Cardiac fibroblast (primary cell): ENCODE results near the gene SPATA46.

Experiments
- DNase-seq, 2 donors: peaks; one replicate each; pipeline versions ENCODE4 v3.0.0 to v3.0.0-alpha.2; 2010; ENCODE audit warnings: low read depth in 2 of 2
- H3K4me3 ChIP-seq, 2 donors: replicated peaks in 1 of 2; 1 replicate in 1 of 2; 2 replicates in 1 of 2; pipeline ENCODE4 v1.5.1; 2011; ENCODE audit warnings: low read depth in 2 of 2, low read length in 2 of 2, mild to moderate bottlenecking in 2 of 2, moderate library complexity in 1 of 2
- TF ChIP-seq, protein P1 (sequence below): IDR thresholded peaks from one replicate; pipeline ENCODE4 v1.5.1; 2011; ENCODE audit warnings: low read depth, mild to moderate bottlenecking, low read length, inconsistent platforms

The SPATA46 gene

DNA sequence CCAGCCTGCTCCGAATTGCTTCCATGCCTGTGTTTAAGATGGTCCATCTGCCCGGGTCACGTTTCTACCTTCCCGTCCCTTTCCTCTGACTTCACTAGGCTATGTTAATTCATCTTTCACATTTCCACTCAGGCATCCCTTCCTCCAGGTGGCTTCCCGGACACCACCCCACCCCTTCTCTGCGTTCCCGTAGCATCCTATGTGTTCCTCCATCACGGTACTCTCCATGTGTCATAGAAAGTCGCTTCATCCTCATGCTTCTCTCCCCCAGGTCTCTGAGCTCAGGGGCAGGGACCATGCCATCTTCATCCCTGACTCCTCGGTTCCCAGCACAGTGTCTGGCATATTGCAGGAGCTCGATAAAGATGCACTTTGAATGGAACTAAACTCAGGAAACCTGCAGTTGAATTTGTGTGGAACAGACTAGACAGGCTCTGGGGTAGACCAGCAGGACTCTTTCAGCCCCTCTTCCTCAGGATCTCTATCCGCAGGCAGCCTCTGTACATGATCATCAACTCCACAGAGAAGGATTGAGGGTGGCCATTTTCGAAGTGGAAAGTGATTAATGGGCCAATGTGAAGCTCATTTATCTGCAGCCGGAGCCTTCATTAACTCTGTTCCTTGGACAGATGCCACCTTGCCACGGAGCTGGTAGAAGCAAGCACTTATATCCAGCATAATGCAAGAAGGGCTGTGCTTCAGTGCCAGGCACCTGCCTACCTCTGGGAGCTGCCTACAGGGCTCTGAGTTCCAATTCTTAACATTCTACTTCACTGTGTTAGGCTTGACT, 13.9 kb upstream of the SPATA46 start:
- no peak for DNase-seq
- TF ChIP-seq, protein P1, sequence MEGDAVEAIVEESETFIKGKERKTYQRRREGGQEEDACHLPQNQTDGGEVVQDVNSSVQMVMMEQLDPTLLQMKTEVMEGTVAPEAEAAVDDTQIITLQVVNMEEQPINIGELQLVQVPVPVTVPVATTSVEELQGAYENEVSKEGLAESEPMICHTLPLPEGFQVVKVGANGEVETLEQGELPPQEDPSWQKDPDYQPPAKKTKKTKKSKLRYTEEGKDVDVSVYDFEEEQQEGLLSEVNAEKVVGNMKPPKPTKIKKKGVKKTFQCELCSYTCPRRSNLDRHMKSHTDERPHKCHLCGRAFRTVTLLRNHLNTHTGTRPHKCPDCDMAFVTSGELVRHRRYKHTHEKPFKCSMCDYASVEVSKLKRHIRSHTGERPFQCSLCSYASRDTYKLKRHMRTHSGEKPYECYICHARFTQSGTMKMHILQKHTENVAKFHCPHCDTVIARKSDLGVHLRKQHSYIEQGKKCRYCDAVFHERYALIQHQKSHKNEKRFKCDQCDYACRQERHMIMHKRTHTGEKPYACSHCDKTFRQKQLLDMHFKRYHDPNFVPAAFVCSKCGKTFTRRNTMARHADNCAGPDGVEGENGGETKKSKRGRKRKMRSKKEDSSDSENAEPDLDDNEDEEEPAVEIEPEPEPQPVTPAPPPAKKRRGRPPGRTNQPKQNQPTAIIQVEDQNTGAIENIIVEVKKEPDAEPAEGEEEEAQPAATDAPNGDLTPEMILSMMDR, result no peak
- H3K4me3 ChIP-seq, result no peak overlapping the region

DNA sequence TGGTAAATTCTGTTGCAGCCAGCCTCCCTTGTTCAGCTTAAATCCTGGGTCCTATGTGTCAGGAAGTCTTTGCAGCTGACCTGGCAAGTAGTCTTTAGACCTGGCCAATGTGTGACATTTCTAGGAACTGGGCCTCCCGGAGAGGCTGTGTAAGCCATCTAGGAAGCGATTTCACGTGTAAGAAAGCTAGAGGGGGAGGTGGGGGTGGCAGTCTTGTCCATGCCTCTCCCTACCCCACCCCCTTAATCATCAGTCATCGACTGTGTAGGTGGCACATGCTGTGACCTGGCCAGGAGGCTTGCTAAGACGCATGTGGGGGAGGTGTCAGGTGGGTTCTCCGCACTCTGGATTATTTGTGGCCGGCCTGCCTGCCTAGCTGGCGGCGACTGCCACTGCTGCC, 13.3 kb upstream of the SPATA46 start:
- TF ChIP-seq, protein P1, result no peak
- no peak overlapping the region for H3K4me3 ChIP-seq
- no peak for DNase-seq

DNA sequence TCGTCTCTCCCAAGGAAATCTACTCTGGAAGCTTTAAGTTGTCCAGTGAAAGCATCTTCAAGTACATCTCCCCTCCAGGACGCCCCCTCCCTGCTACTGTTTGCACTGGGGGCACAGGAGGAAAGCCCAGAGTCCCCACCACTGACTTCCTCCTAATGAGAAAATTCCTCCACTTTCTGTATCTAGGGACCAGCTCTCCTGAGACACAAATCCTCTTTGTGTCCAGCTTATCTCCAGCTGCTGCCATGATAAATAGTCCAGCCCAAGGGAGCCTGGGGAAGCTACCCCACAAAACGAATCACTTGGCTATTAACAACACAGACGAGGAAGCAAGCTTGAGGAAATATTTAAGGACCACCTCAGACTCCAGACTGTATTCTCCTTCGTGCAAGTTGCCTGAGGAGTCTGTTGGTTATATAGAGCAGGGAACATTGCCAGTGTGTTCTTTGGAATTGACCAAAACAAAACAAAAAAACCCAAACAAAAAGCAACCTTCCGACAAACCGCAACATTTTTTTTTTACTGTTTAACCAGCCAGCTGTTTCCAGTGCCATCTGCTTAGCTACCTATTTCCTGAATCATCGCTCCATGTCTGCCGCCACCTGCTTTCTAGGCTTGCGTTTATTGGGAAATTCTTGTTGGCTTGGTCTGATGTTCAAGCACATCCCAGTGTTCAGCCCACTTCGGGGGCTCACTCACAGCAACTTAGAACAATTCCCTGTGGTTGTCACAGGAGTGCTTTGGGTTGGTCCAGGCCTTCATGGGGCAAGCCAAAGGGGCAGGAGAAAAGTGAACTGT, 12.6 kb upstream of the SPATA46 start:
- TF ChIP-seq, protein P1, result no peak
- peak in 1 of 2 donors; percentile 78 for DNase-seq
- H3K4me3 ChIP-seq, result no peak overlapping the region

DNA sequence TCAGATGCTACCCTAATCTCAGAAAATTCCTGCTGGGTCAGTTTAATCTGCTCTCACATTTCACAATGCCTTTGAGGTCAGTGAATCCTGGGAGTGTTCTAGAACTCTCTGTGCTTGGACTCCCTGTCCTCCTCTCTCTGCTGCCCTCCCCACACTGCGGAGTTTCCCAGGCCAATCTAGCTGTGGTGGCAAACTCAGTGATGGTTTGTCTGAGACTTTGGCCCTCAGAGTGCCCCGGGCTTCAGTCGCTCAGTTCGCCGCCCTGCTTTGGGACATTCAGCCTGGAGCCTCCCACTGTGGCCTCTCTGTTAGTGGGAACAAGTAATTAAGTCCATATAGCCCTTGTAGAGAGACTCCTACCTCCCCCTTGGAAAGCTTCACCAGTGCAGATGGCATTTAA, 12.0 kb upstream of the SPATA46 start:
- peak; percentile 58 to 62 for DNase-seq

DNA sequence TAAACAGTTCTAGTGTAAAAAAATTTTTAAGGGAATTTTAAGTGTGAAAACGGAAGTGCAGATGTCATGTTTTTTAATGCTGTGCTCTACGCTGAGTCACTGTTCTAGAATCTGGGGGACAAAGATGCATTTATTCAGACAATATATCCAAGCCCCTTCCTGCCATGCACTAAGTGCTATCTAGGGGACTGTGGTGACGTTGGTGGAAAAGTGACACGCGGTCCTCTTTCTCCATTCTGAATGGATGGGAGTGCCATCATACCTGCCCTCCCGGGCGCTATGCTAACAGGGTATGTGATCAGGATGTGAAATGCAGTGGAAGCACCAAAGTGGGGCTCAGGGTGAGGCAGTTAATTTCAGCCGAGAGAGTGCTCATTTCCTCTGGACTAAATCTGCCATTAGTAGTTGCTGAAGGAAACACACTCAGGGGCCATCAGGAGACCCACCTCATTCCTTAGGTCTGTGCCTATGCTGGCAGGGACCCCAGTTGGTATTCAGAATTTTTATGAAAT, 11.5 kb upstream of the SPATA46 start:
- no peak overlapping the region for H3K4me3 ChIP-seq
- TF ChIP-seq, protein P1, result no peak
- no peak for DNase-seq

More for the DNA sequence above, 12.0 kb upstream of the SPATA46 start:
- H3K4me3 ChIP-seq, result no peak overlapping the region
- TF ChIP-seq, protein P1, result no peak

DNA sequence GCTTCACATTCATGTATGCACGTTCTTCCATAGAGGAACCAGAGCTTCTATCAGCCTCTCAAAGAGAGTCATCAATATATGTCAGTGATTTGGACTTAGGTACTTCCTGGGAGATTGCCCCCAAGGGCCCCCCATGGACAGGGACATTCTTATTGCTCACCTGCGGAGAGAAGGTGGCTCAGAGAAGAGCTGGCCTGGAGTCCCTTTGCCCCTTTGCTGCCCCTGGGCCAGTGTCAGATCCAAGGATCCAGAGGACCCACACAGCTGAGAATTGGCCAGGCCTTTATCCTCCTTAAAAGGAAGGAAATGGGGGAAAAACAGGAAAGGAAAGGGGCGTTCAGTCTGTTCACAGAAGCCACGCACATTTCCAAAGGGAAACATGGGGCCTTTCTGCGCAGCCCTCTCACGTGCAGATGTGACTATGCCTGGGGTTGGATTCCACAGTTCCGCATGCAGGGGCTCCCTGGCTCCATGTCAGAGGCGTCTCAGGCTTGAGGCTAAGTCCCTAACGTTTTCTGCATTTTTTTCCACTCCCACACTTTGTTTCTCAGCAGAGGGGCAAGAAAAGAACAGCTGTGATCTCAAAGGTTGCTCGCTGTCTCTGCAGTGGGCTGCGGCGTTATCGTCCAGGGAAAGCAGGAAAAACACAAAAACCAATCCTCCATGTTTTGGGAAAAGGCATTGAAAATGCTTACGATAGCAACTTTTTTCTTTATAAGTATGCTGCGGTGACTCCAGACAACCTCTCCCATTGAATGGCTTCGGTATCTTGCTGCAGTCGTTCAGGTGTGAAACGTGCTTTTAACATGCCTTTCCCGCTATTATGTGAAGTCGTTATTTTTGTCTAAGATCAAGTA, 10.8 kb upstream of the SPATA46 start:
- no peak overlapping the region for H3K4me3 ChIP-seq
- DNase-seq, result no peak
- TF ChIP-seq, protein P1, result no peak
